Loucy (cell line): Measurements from ENCODE around the gene MSMP.

ENCODE experiments used
- H2AFZ ChIP-seq: fragments of 200-600 bp; sonication (generic); 2 replicates; pipeline ENCODE4 v1.6.0; 2016; ENCODE audit warnings: antibody characterized with exemption, mild to moderate bottlenecking, low read length, moderate library complexity
- H3F3A ChIP-seq: fragments of 200-600 bp; 2 replicates; pipeline ENCODE4 v1.6.0; 2016; ENCODE audit warnings: antibody characterized with exemption, low read depth, mild to moderate bottlenecking
- H3K27me3 ChIP-seq: fragments of 200-600 bp; sonication (generic); 2 replicates; pipeline ENCODE4 v1.6.1; 2014; ENCODE audit warnings: low read length, mild to moderate bottlenecking; ENCODE audit not compliant: insufficient read depth, poor library complexity, severe bottlenecking
- H3K36me3 ChIP-seq: fragments of 200-600 bp; sonication (generic); 2 replicates; pipeline ENCODE4 v1.6.1; 2016; ENCODE audit warnings: low read length; ENCODE audit not compliant: insufficient read depth
- H3K4me1 ChIP-seq: fragments of 200-600 bp; sonication (generic); 2 replicates; pipeline ENCODE4 v1.5.1; 2014; ENCODE audit warnings: low read length, mild to moderate bottlenecking; ENCODE audit not compliant: insufficient read depth, poor library complexity, severe bottlenecking
- H3K4me2 ChIP-seq: fragments of 200-600 bp; sonication (generic); 2 replicates; pipeline ENCODE4 v1.6.0; 2014; ENCODE audit warnings: antibody characterized with exemption, low read length, low read depth, mild to moderate bottlenecking; ENCODE audit not compliant: poor library complexity, severe bottlenecking
- H3K4me3 ChIP-seq: fragments of 200-600 bp; sonication (generic); 2 replicates; pipeline ENCODE4 v1.5.1; 2014; ENCODE audit warnings: low read length, mild to moderate bottlenecking, mixed read lengths; ENCODE audit not compliant: poor library complexity, severe bottlenecking
- H3K79me2 ChIP-seq: fragments of 200-600 bp; sonication (generic); 2 replicates; pipeline ENCODE4 v1.6.1; 2014; ENCODE audit warnings: low read length; ENCODE audit not compliant: insufficient read depth
- H3K9ac ChIP-seq: fragments of 200-600 bp; sonication (generic); 2 replicates; pipeline ENCODE4 v1.6.0; 2014; ENCODE audit warnings: mild to moderate bottlenecking, low read depth, low read length, moderate library complexity; ENCODE audit not compliant: poor library complexity, severe bottlenecking
- H3K9me2 ChIP-seq: fragments of 200-600 bp; sonication (generic); replicated peaks from 2 replicates; pipeline ENCODE4 v1.6.1; 2016; ENCODE audit warnings: low read depth, low read length, mixed read lengths
- H3K9me3 ChIP-seq: fragments of 200-600 bp; sonication (generic); 2 replicates; pipeline ENCODE4 v1.6.1; 2014; ENCODE audit warnings: mild to moderate bottlenecking, antibody characterized with exemption, low read length, low read depth; ENCODE audit not compliant: insufficient read depth
- H4K20me1 ChIP-seq: fragments of 200-600 bp; sonication (generic); 2 replicates; pipeline ENCODE4 v1.6.0; 2014; ENCODE audit warnings: antibody characterized with exemption, low read length, mild to moderate bottlenecking; ENCODE audit not compliant: insufficient read depth, poor library complexity, severe bottlenecking
- CTCF ChIP-seq: fragments of 200-600 bp; sonication (generic); conservative IDR thresholded peaks from 2 replicates; pipeline ENCODE4 v1.5.1; 2014; ENCODE audit warnings: mild to moderate bottlenecking, antibody characterized with exemption, low read length
- EZH2phosphoT487 ChIP-seq: fragments of 200-600 bp; IDR thresholded peaks from 2 replicates; pipeline ENCODE4 v1.6.1; 2018; ENCODE audit warnings: antibody characterized with exemption, mild to moderate bottlenecking, moderate library complexity, borderline replicate concordance

MSMP gene

GRCh38 chr9:35741740-35742139, 12.3 kb downstream of the MSMP start:
- H4K20me1 ChIP-seq, result peaks cover 18% of the 10 kb centered on the region
- H3K4me2 ChIP-seq, result peak overlapping the region; percentile 17
- no peaks in the 10 kb centered on the region for H3F3A ChIP-seq
- no peaks in the 10 kb centered on the region for H3K27me3 ChIP-seq
- peaks cover 24% of the 10 kb centered on the region for H3K4me1 ChIP-seq
- H3K36me3 ChIP-seq, result peaks cover 44% of the 10 kb centered on the region; the same call in 1 of the 2 replicates
- no peak overlapping the region for H2AFZ ChIP-seq
- H3K9me2 ChIP-seq, result no peaks in the 10 kb centered on the region
- TF ChIP-seq CTCF (no peak), EZH2phosphoT487 (no peak)
- no peak overlapping the region for H3K9ac ChIP-seq
- H3K9me3 ChIP-seq, result no peaks in the 10 kb centered on the region
- H3K4me3 ChIP-seq, result no peak overlapping the region
- peaks cover 30% of the 10 kb centered on the region for H3K79me2 ChIP-seq

- Histone ChIP-seq H3K9ac (no peak overlapping the region), H3K9me3 (no peaks in the 10 kb centered on the region), H3K36me3 (peaks cover 56% of the 10 kb centered on the region; the same call in 1 of the 2 replicates), H3F3A (no peaks in the 10 kb centered on the region), H3K27me3 (no peaks in the 10 kb centered on the region), H3K4me3 (no peak overlapping the region), H4K20me1 (peaks cover 8% of the 10 kb centered on the region), H3K79me2 (peaks cover 15% of the 10 kb centered on the region; the same call in 1 of the 2 replicates), H3K4me2 (no peak overlapping the region), H3K9me2 (no peaks in the 10 kb centered on the region), H3K4me1 (peaks cover 15% of the 10 kb centered on the region), H2AFZ (no peak overlapping the region)
- TF ChIP-seq EZH2phosphoT487, result no peak
- TF ChIP-seq CTCF, result no peak
Measured at GRCh38 chr9:35740243-35740642, 13.8 kb downstream of the MSMP start.

- H3K36me3 ChIP-seq, result peaks cover 58% of the 10 kb centered on the region; the same call in 1 of the 2 replicates
- no peak overlapping the region for H3K4me2 ChIP-seq
Measured at GRCh38 chr9:35738924-35739323, 15.2 kb downstream of the MSMP start.

More at GRCh38 chr9:35738924-35739323, 15.2 kb downstream of the MSMP start:
- Histone ChIP-seq H3K9me2 (no peaks in the 10 kb centered on the region), H4K20me1 (peaks cover 12% of the 10 kb centered on the region), H3K79me2 (peaks cover 15% of the 10 kb centered on the region), H2AFZ (no peak overlapping the region), H3K9me3 (no peaks in the 10 kb centered on the region), H3K9ac (no peak overlapping the region), H3F3A (no peaks in the 10 kb centered on the region), H3K4me1 (peaks cover 15% of the 10 kb centered on the region), H3K27me3 (no peaks in the 10 kb centered on the region), H3K4me3 (no peak overlapping the region)
- TF ChIP-seq CTCF (no peak), EZH2phosphoT487 (no peak)
